T-helper 1 cell treated with Interleukin-12 subunit alpha and Interleukin-12 subunit beta and Interleukin-4 antibody, amounts not matched to agents 30 μg/mL and 1 μg/mL, for 36 hours (primary cell): ENCODE data around the gene MYO3A.

Source experiments
- H3K27ac Mint-ChIP-seq: one replicate; pipeline ENCODE4 v1.8.0; 2021; ENCODE audit warnings: mild to moderate bottlenecking, mixed read lengths
- H3K27me3 Mint-ChIP-seq: one replicate; pipeline ENCODE4 v1.8.0; 2021; ENCODE audit warnings: low read depth, mixed read lengths
- H3K36me3 Mint-ChIP-seq: one replicate; pipeline ENCODE4 v1.8.0; 2021; ENCODE audit warnings: low read depth, mixed read lengths
- H3K4me1 Mint-ChIP-seq: one replicate; pipeline ENCODE4 v1.8.0; 2021; ENCODE audit warnings: low read depth, mixed read lengths
- H3K4me3 Mint-ChIP-seq: one replicate; pipeline ENCODE4 v1.8.0; 2021; ENCODE audit warnings: mild to moderate bottlenecking, moderate library complexity, mixed read lengths
- H3K9me3 Mint-ChIP-seq: one replicate; pipeline ENCODE4 v1.8.0; 2021; ENCODE audit warnings: mixed read lengths

The MYO3A gene

GRCh38 chr10:26221541-26221940 lies 287.5 kb downstream of the MYO3A start:
- Mint-ChIP-seq H3K9me3 (no peaks in the 10 kb centered on the region), H3K4me1 (peaks cover 9% of the 10 kb centered on the region), H3K27me3 (peaks cover 78% of the 10 kb centered on the region), H3K27ac (no peak overlapping the region), H3K36me3 (peaks cover 3% of the 10 kb centered on the region), H3K4me3 (no peak overlapping the region)

- H3K27ac Mint-ChIP-seq = no peak overlapping the region
These were observed 288.5 kb downstream of the MYO3A start for GRCh38 chr10:26222563-26222962.

GRCh38 chr10:26225322-26225721 lies 291.3 kb downstream of the MYO3A start:
- Mint-ChIP-seq H3K4me1 (no peaks in the 10 kb centered on the region), H3K9me3 (no peaks in the 10 kb centered on the region), H3K36me3 (no peaks in the 10 kb centered on the region), H3K27me3 (peaks cover 44% of the 10 kb centered on the region), H3K4me3 (no peak overlapping the region), H3K27ac (no peak overlapping the region)

More at GRCh38 chr10:26222563-26222962, 288.5 kb downstream of the MYO3A start:
- Mint-ChIP-seq H3K27me3 (peaks cover 68% of the 10 kb centered on the region), H3K4me1 (peaks cover 2% of the 10 kb centered on the region), H3K4me3 (no peak overlapping the region), H3K36me3 (peaks cover 3% of the 10 kb centered on the region), H3K9me3 (no peaks in the 10 kb centered on the region)

- no peaks in the 10 kb centered on the region for H3K36me3 Mint-ChIP-seq
- H3K27ac Mint-ChIP-seq = no peak overlapping the region
- H3K4me1 Mint-ChIP-seq = no peaks in the 10 kb centered on the region
- H3K27me3 Mint-ChIP-seq = peaks cover 19% of the 10 kb centered on the region
- H3K9me3 Mint-ChIP-seq = no peaks in the 10 kb centered on the region
- no peak overlapping the region for H3K4me3 Mint-ChIP-seq
These were observed 293.8 kb downstream of the MYO3A start for GRCh38 chr10:26227786-26228185.

- H3K4me3 Mint-ChIP-seq = no peak overlapping the region
- H3K9me3 Mint-ChIP-seq = no peaks in the 10 kb centered on the region
- no peaks in the 10 kb centered on the region for H3K4me1 Mint-ChIP-seq
- no peak overlapping the region for H3K27ac Mint-ChIP-seq
- H3K27me3 Mint-ChIP-seq = peaks cover 8% of the 10 kb centered on the region
- no peaks in the 10 kb centered on the region for H3K36me3 Mint-ChIP-seq
These were observed 298.1 kb downstream of the MYO3A start for GRCh38 chr10:26232174-26232573.

- Mint-ChIP-seq H3K4me3 (no peak overlapping the region), H3K27me3 (peaks cover 12% of the 10 kb centered on the region), H3K27ac (no peak overlapping the region), H3K4me1 (no peaks in the 10 kb centered on the region), H3K9me3 (no peaks in the 10 kb centered on the region), H3K36me3 (no peaks in the 10 kb centered on the region)
These were observed 301.7 kb downstream of the MYO3A start for GRCh38 chr10:26235761-26236160.

GRCh38 chr10:26238378-26238777 lies 304.3 kb downstream of the MYO3A start:
- H3K9me3 Mint-ChIP-seq = no peaks in the 10 kb centered on the region
- H3K27me3 Mint-ChIP-seq = peaks cover 18% of the 10 kb centered on the region
- H3K36me3 Mint-ChIP-seq = no peaks in the 10 kb centered on the region
- no peak overlapping the region for H3K4me3 Mint-ChIP-seq
- H3K4me1 Mint-ChIP-seq = no peaks in the 10 kb centered on the region
- H3K27ac Mint-ChIP-seq = no peak overlapping the region

- Mint-ChIP-seq H3K4me1 (no peaks in the 10 kb centered on the region), H3K4me3 (no peak overlapping the region), H3K27me3 (peaks cover 11% of the 10 kb centered on the region), H3K9me3 (no peaks in the 10 kb centered on the region), H3K36me3 (no peaks in the 10 kb centered on the region), H3K27ac (no peak overlapping the region)
These were observed 308.8 kb downstream of the MYO3A start for GRCh38 chr10:26242706-26243350.

- no peaks in the 10 kb centered on the region for H3K9me3 Mint-ChIP-seq
- no peaks in the 10 kb centered on the region for H3K4me1 Mint-ChIP-seq
- H3K4me3 Mint-ChIP-seq = no peak overlapping the region
- no peak overlapping the region for H3K27ac Mint-ChIP-seq
- no peaks in the 10 kb centered on the region for H3K36me3 Mint-ChIP-seq
- H3K27me3 Mint-ChIP-seq = peaks cover 11% of the 10 kb centered on the region
These were observed 309.3 kb downstream of the MYO3A start for GRCh38 chr10:26243351-26243720.

- Mint-ChIP-seq H3K27ac (no peak overlapping the region), H3K9me3 (no peaks in the 10 kb centered on the region), H3K36me3 (no peaks in the 10 kb centered on the region), H3K27me3 (no peaks in the 10 kb centered on the region), H3K4me3 (no peak overlapping the region), H3K4me1 (no peaks in the 10 kb centered on the region)
These were observed 315.7 kb downstream of the MYO3A start for GRCh38 chr10:26249681-26250080.

- H3K4me3 Mint-ChIP-seq = no peak overlapping the region
- no peaks in the 10 kb centered on the region for H3K36me3 Mint-ChIP-seq
- H3K9me3 Mint-ChIP-seq = no peaks in the 10 kb centered on the region
- no peaks in the 10 kb centered on the region for H3K4me1 Mint-ChIP-seq
- no peak overlapping the region for H3K27ac Mint-ChIP-seq
- H3K27me3 Mint-ChIP-seq = no peaks in the 10 kb centered on the region
These were observed 317.9 kb downstream of the MYO3A start for GRCh38 chr10:26251925-26252324.

- Mint-ChIP-seq H3K27me3 (no peaks in the 10 kb centered on the region), H3K36me3 (no peaks in the 10 kb centered on the region), H3K4me3 (no peak overlapping the region), H3K4me1 (no peaks in the 10 kb centered on the region), H3K27ac (no peak overlapping the region), H3K9me3 (no peaks in the 10 kb centered on the region)
These were observed 320.6 kb downstream of the MYO3A start for GRCh38 chr10:26254616-26255015.

GRCh38 chr10:26259341-26259740 lies 325.3 kb downstream of the MYO3A start:
- Mint-ChIP-seq H3K4me1 (no peaks in the 10 kb centered on the region), H3K27ac (no peak overlapping the region), H3K9me3 (no peaks in the 10 kb centered on the region), H3K36me3 (no peaks in the 10 kb centered on the region), H3K27me3 (peaks cover 7% of the 10 kb centered on the region), H3K4me3 (no peak overlapping the region)
